Renal pelvis (tissue), 3 donors: Measurements from ENCODE around the gene DLEC1. TPM values are rescaled to one million over a fixed set of nuclear protein-coding genes. Genes with fewer than 3 reads are reported as not detected.

ENCODE experiments used
- polyA plus RNA-seq, 3 donors: library from polyadenylated mRNA; unstranded; fragments of 120-200 nt; gene quantifications; one replicate each; pipeline ENCODE4 v1.2.1, GENCODE V29; 2013; ENCODE audit not compliant: insufficient read length in 3 of 3

The DLEC1 gene
- polyA plus RNA-seq, 3 donors: 0.56 to 1.6 (median 1.5) TPM

Other genes starting within 250 kb of the DLEC1 start
- 100 to 1,000 TPM in 2 of 3 donors, 10 to 100 TPM in 1; 99.9 to 115 (median 113) TPM for gene CTDSPL, start 177.3 kb upstream of the DLEC1 start, polyA plus RNA-seq
- gene VILL, start 48.4 kb upstream of the DLEC1 start, polyA plus RNA-seq: 10 to 100 TPM; 13.6 to 16.5 (median 14.1) TPM
- gene PLCD1, start 9.6 kb upstream of the DLEC1 start, polyA plus RNA-seq: 10 to 100 TPM; 17.7 to 24.0 (median 21.4) TPM
- 100 to 1,000 TPM; 138 to 154 (median 150) TPM for gene ACAA1, start 97.9 kb downstream of the DLEC1 start, polyA plus RNA-seq
- 10 to 100 TPM; 24.3 to 28.5 (median 28.2) TPM for gene MYD88, start 99.5 kb downstream of the DLEC1 start, polyA plus RNA-seq
- 10 to 100 TPM; 44.4 to 52.0 (median 46.4) TPM for gene OXSR1, start 126.3 kb downstream of the DLEC1 start, polyA plus RNA-seq
- gene SLC22A13, start 226.6 kb downstream of the DLEC1 start, polyA plus RNA-seq: 1 to 10 TPM; 2.6 to 6.1 (median 4.8) TPM
- 1 to 10 TPM in 1 of 3 donors, under 1 TPM in 2; 0.36 to 1.1 (median 0.90) TPM for gene SLC22A14, start 243.1 kb downstream of the DLEC1 start, polyA plus RNA-seq